GM12891 (cell line): Measurements from ENCODE around the gene LCT.
"Not testable (repeated sequence)": the region's sequence is repeated elsewhere in the genome, so short reads cannot be mapped to it uniquely, and the experiment has no call there.

Experiments
- PAX5 ChIP-seq: IDR thresholded peaks from 2 replicates; pipeline ENCODE4 v1.6.1; 2011; ENCODE audit warnings: low read length, moderate library complexity, mild to moderate bottlenecking; ENCODE audit not compliant: insufficient read depth, severe bottlenecking
- POLR2A ChIP-seq: IDR thresholded peaks from 2 replicates; pipeline ENCODE4 v1.6.1; 2011; ENCODE audit warnings: low read depth, low read length, control low read depth
- SPI1 ChIP-seq: IDR thresholded peaks from 2 replicates; pipeline ENCODE4 v1.6.1; 2011; ENCODE audit warnings: low read depth, low read length, control low read depth
- TAF1 ChIP-seq: IDR thresholded peaks from 2 replicates; pipeline ENCODE4 v1.6.1; 2011; ENCODE audit warnings: low read depth, low read length, control low read depth

DNA sequence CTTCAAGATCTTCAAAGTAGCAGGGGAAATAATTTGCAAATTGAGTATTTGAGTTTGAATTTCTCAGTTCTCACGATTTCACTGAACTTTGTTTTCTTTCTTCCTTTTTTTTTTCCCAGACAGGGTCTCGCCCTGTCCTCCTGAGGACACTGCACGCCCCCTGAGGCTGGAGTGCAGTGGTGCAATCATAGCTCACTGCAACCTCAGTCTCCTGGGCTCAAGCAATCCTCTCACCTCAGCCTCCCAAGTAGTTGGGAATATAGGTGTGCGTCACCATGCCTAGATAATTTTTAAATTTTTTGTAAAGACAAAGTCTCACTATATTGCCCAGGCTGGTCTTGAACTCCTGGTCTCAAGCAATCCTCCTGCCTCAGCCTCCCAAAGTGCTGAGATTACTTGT lies 41.3 kb downstream of the LCT start:
- TF ChIP-seq POLR2A, SPI1, PAX5, TAF1: not testable (repeated sequence)
